GM19438 (cell line): Measurements from ENCODE around the gene CPM.

Experiments used
- ATAC-seq: cut with Tn5 transposase; IDR thresholded peaks from one replicate; pipeline ENCODE4 v1.9.1; 2021; ENCODE audit warnings: low read depth; ENCODE audit not compliant: unreplicated experiment

The CPM gene

GRCh38 chr12:68910128-68910527 lies 22.8 kb downstream of the CPM start:
- no peak for ATAC-seq

GRCh38 chr12:68908076-68908475 lies 24.9 kb downstream of the CPM start:
- no peak for ATAC-seq

GRCh38 chr12:68905733-68906132 lies 27.2 kb downstream of the CPM start:
- no peak for ATAC-seq

GRCh38 chr12:68904351-68904962 lies 28.5 kb downstream of the CPM start:
- peak; percentile 74 for ATAC-seq

- no peak for ATAC-seq
Observed at GRCh38 chr12:68903511-68903910, 29.5 kb downstream of the CPM start.

GRCh38 chr12:68901551-68901950 lies 31.4 kb downstream of the CPM start:
- ATAC-seq: no peak

GRCh38 chr12:68901145-68901544 lies 31.8 kb downstream of the CPM start:
- no peak for ATAC-seq

GRCh38 chr12:68900241-68900640 lies 32.7 kb downstream of the CPM start:
- ATAC-seq: no peak

- no peak for ATAC-seq
Observed at GRCh38 chr12:68899251-68899771, 33.7 kb downstream of the CPM start.

GRCh38 chr12:68896881-68897540 lies 36.0 kb downstream of the CPM start:
- ATAC-seq: no peak

- ATAC-seq: no peak
Observed at GRCh38 chr12:68894276-68894855, 38.6 kb downstream of the CPM start.

- no peak for ATAC-seq
Observed at GRCh38 chr12:68893741-68894140, 39.2 kb downstream of the CPM start.

- no peak for ATAC-seq
Observed at GRCh38 chr12:68893201-68893600, 39.8 kb downstream of the CPM start.

- no peak for ATAC-seq
Observed at GRCh38 chr12:68891141-68891540, 41.8 kb downstream of the CPM start.

- no peak for ATAC-seq
Observed at GRCh38 chr12:68890701-68891113, 42.3 kb downstream of the CPM start.

- ATAC-seq: no peak
Observed at GRCh38 chr12:68888243-68888642, 44.7 kb downstream of the CPM start.

GRCh38 chr12:68887641-68888040 lies 45.3 kb downstream of the CPM start:
- ATAC-seq: no peak

- no peak for ATAC-seq
Observed at GRCh38 chr12:68886636-68887572, 46.1 kb downstream of the CPM start.

- ATAC-seq: no peak
Observed at GRCh38 chr12:68885381-68885780, 47.6 kb downstream of the CPM start.

- ATAC-seq: no peak
Observed at GRCh38 chr12:68884251-68884650, 48.7 kb downstream of the CPM start.

GRCh38 chr12:68883151-68883550 lies 49.8 kb downstream of the CPM start:
- no peak for ATAC-seq
